ENCODE results near the gene FBXO41. TPM values are rescaled to one million over a fixed set of nuclear protein-coding genes. Genes with fewer than 3 reads are reported as not detected.

FBXO41 gene
- total and polyA plus RNA-seq, 10 of the 15 experiments (the other 5 are each of a cell fraction or from before 2014, with no cell fraction given), result 1.9 to 38.9 (median 11.3) TPM

GRCh38 chr2:73223821-73224220, 60.5 kb downstream of the FBXO41 start:
- no peak for FAIRE-seq
- intact Hi-C loops (cut with micrococcal nuclease; ENCODE audit: unreplicated experiment), result no loop called here
- H3K4me1 ChIP-seq (ENCODE audit: control insufficient read depth, insufficient read depth, low read length), result no peaks in the 10 kb centered on the region

More at GRCh38 chr2:73223821-73224220, 60.5 kb downstream of the FBXO41 start:
- H3K9ac ChIP-seq (ENCODE audit: control insufficient read depth, insufficient read depth, low read length), result no peak overlapping the region
- no peaks in the 10 kb centered on the region for H3K27me3 ChIP-seq (replicated peaks in 1 of 2; ENCODE audit: control insufficient read depth in 2 of 2, insufficient read depth in 2 of 2, low read length in 1 of 2)
- no peak for DNase-seq (ENCODE audit: low read depth, low spot score)
- no peaks in the 10 kb centered on the region for H3K9me3 ChIP-seq (replicated peaks; ENCODE audit: control insufficient read depth, insufficient read depth, low read length)
- no peak overlapping the region for H3K27ac ChIP-seq (ENCODE audit: control insufficient read depth, insufficient read depth)
- ChIA-PET CTCF (interaction anchor here (2.2 kb wide), 1 partner anchor 11 kb away, joined by 13 read pairs; the partner anchor contains the start of gene SMYD5), RAD21 (ENCODE audit: unreplicated experiment) (no interaction called here), POLR2A (interaction anchor here (1.7 kb wide), 1 partner anchor 9 kb away, joined by 4 read pairs; no protein-coding TSS in a partner anchor), SMC1A (ENCODE audit: uncharacterized antibody, unreplicated experiment) (no interaction called here)
- H3K36me3 ChIP-seq (ENCODE audit: control insufficient read depth in 2 of 2, insufficient read depth in 2 of 2, low read length in 1 of 2), result peaks cover 5 to 22% of the 10 kb centered on the region in 2 experiments; a peak in 2 of 4 replicates
- no peak overlapping the region for H3K4me2 ChIP-seq (ENCODE audit: control insufficient read depth, insufficient read depth)
- H4K20me1 ChIP-seq (ENCODE audit: control insufficient read depth, insufficient read depth), result no peaks in the 10 kb centered on the region
- ATAC-seq, result no peak
- in situ Hi-C loops (cut with MboI), result no loop called here
- H3K4me3 ChIP-seq, result no peak overlapping the region
- TF ChIP-seq KAT2A (conservative IDR thresholded peaks at IDR 0.05; ENCODE audit: control insufficient read depth, low read depth, low read length) (no peak), ZZZ3 (IDR thresholded peaks at IDR 0.05; ENCODE audit: control insufficient read depth, insufficient read length, low read depth) (no peak), CBFB (IDR thresholded peaks at IDR 0.05; ENCODE audit: low read depth) (no peak), TCF3 (IDR thresholded peaks at IDR 0.05; ENCODE audit: borderline replicate concordance, insufficient read depth, low read depth, low read length) (no peak), SUPT20H (IDR thresholded peaks at IDR 0.05; ENCODE audit: borderline replicate concordance, control insufficient read depth, low read depth, low read length) (no peak), DPF2 (IDR thresholded peaks at IDR 0.05) (no peak), BMI1 (IDR thresholded peaks at IDR 0.05; ENCODE audit: borderline replicate concordance) (no peak), YBX1 (IDR thresholded peaks at IDR 0.05) (no peak), IKZF2 (IDR thresholded peaks at IDR 0.05) (no peak), CHD2 (IDR thresholded peaks at IDR 0.05; ENCODE audit: borderline replicate concordance, low read depth, low read length) (no peak), TAF1 (IDR thresholded peaks at IDR 0.05; ENCODE audit: borderline replicate concordance, low read depth, low read length) (no peak)
- TF ChIP-seq, protein P1, sequence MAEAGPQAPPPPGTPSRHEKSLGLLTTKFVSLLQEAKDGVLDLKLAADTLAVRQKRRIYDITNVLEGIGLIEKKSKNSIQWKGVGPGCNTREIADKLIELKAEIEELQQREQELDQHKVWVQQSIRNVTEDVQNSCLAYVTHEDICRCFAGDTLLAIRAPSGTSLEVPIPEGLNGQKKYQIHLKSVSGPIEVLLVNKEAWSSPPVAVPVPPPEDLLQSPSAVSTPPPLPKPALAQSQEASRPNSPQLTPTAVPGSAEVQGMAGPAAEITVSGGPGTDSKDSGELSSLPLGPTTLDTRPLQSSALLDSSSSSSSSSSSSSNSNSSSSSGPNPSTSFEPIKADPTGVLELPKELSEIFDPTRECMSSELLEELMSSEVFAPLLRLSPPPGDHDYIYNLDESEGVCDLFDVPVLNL (IDR thresholded peaks at IDR 0.05; ENCODE audit: low read depth, low read length), result no peak
- H3K79me2 ChIP-seq (ENCODE audit: control insufficient read depth, insufficient read depth, low read length), result no peaks in the 10 kb centered on the region
- BruUV-seq (replicated peaks), result no TSS peak
- H2AFZ ChIP-seq (ENCODE audit: control insufficient read depth, low read depth, low read length), result no peak overlapping the region
- WGBS (ENCODE audit: insufficient coverage, insufficient replicate concordance, low lambda C conversion rate, missing lambda C conversion rate), result 90% methylated on average over 4 of the region's 4 CpGs

Measured in GM12878 (cell line).